DLD1 (cell line): ENCODE results near the gene NADSYN1.

ENCODE experiments used
- in situ Hi-C: cut with HindIII; loops from 2 replicates; pipeline ENCODE4 v1.10.0; 2017; ENCODE audit warnings: low sequenced_read_pairs

The NADSYN1 gene

DNA sequence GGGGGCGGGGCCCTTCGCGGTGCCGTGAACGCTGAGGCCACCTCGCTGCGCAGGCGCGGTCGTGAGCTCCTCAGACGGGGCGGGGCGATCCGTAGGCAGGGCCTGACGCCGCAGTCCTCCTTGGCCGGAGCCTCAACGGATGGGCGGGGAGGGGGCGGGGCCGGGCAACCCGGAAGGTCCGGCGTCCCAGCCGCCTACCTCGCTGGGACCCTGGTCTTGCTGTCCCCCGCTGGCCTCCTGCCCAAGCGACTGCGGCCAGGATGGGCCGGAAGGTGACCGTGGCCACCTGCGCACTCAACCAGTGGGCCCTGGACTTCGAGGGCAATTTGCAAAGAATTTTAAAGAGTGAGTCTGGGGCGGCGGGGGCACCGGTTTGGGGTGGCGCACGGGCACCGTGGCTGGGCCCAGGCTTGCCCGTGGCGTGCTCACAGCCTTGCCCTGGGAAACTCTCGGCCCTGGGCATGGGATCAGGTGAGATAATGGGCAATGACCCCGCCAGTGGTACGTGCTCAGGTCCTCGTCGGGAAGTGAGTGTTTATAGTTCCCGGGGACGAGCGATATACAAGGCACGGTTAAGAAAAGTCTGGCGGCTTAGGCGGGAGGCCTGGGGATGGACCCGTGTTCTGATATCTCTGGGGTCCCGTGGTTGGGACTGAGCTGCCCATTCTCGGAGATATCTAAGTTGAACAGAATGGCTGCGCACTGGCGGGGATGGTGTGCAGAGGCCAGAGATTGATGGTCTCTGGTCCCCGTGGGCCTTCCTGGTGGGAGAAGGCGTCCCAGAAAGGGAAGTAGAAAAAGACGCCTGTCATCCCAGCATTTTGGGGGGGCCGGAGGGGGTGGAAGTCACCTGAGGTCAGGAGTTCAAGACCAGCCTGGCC is at the start of gene NADSYN1:
Gene NADSYN1, plus strand, starts transcription at position 167 of the 881 bp plus-strand sequence. Its CDS starts 94 bp downstream, at position 261.
- in situ Hi-C loops = no loop called here

DNA sequence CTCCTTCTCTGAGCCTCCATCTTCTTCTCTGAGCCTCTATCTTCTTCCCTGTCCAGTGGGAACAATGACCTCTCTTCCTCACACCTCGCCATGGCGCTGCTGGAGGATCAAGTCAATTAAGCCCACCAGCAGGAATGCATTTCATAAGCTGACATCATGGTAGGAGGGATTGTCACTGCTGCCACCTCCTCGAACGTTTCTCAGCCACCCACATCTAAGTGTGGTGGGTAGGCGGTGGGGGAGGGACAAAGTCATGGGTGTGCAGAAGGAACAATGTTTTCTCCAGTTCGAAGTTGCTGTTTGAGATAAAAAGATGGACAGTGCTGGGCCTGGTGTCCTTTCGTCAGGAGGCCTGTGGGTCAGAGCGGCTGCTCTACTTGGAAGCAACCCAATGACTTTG is 48.8 kb upstream of the NADSYN1 start:
- in situ Hi-C loops = no loop called here

DNA sequence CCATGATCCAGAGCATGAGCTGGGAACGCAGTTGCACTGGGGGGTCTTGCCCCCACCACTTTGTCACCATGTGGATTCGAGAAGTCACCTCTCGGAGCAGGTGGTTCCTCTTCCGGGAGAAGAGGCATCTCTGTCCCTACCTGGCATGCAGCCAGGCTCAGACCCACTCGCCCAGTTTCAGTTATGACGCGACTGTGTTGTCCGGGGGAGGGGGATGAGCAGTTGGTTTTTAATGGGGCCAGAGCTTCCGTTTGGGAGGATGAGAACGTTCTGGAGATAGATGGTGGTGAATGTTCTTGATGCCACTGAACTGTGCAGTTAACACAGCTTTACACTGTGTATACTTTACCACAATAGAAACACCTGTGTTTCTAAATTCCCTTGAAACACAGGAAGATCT is 46.3 kb upstream of the NADSYN1 start:
- in situ Hi-C loops = no loop called here

DNA sequence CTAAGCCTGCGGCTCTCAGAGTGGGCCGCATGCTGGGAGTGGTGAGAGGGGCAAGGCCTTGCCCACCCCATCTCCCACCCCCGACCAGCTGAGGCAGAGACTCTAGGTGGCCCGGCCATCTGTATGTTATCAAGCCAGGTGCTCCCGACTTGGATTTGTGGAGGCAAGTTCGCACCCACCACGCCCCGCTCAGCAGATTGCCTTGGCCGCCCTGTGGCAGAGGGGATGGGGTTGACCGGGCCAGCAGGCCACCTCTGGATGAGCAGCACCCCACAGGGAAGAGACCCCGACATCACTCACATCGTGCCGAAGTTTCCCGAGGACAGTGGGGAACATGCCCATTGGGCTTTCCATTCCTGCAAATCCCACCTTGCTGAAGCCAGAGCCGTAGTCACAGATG is 45.6 kb upstream of the NADSYN1 start:
- in situ Hi-C loops = no loop called here

DNA sequence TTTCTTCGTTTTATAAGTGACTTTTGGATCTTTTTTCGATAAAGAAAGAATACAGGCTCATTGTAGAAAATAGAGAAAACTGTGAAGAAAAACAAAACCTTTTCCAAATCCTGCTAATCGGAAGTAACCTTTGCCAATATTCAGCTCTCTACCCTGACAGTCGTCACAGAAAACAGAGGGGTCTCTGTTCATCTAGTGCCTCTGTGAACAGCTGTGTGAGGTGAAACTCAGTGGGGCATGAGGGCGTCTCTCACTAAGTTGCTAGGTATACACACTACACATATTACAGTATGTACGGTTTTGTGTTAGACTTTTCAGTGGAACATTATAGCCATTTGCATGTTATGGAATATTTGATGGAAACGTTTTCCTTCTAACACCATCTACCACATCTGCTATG is 44.2 kb upstream of the NADSYN1 start:
- in situ Hi-C loops = no loop called here

DNA sequence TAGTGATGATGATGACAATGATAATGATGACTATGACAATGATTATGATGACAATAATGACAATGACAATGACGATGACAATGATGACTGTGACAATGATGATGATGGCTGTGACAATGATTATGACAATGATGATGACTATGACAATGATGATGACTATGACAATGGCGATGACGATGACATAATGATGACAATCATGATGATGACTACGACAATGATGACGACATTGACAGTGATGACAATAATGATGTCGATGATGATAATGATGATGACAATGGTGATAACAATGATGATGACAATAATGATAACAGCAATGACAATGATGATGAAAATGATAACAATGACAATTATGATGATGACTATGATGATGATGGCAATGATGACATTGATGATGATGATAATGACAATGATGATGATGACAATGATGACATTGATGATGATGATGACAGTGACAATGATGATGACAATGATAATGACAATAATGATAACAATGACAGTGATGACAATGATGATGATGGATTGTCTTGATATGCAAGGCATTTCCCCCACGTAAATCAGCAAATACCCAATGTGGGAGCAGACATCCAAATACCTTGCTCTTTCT is 42.5 kb upstream of the NADSYN1 start:
- in situ Hi-C loops = no loop called here

DNA sequence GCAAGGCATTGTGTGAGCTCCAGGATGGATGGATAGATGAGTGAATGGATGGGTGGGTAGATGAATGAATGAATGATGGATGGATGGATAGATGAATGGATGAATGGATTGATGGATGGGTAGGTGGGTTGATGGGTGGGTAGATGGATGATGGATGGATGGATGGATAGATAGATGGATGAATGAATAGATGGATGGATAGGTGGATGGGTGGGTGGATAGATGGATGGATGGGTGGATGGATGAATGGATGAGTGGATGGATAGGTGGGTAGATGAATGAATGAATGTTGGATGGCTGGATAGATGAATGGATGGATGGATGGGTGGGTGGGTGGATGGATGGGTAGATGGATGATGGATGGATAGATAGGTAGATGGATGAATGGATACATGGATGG is 38.4 kb upstream of the NADSYN1 start:
- in situ Hi-C loops = no loop called here

DNA sequence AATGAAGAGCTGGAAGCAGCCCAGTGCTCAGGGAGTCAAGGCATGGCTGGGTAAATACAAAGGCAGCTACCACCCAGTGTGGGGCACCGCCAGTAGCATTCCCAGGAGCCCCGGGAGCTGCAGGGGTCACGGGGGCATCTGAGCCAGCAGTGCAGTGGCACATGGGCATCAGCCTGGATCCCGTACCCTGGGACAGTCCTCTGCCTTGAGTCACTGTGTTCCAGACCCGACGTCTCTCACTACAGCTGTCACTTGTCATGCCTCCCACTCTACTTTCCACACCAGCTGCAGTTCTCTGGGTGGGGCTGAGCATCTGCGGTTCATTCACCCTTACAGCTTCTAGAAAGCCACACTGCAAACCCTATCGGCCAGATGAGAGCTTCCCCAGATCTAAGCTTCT is 34.4 kb upstream of the NADSYN1 start:
- in situ Hi-C loops = no loop called here

DNA sequence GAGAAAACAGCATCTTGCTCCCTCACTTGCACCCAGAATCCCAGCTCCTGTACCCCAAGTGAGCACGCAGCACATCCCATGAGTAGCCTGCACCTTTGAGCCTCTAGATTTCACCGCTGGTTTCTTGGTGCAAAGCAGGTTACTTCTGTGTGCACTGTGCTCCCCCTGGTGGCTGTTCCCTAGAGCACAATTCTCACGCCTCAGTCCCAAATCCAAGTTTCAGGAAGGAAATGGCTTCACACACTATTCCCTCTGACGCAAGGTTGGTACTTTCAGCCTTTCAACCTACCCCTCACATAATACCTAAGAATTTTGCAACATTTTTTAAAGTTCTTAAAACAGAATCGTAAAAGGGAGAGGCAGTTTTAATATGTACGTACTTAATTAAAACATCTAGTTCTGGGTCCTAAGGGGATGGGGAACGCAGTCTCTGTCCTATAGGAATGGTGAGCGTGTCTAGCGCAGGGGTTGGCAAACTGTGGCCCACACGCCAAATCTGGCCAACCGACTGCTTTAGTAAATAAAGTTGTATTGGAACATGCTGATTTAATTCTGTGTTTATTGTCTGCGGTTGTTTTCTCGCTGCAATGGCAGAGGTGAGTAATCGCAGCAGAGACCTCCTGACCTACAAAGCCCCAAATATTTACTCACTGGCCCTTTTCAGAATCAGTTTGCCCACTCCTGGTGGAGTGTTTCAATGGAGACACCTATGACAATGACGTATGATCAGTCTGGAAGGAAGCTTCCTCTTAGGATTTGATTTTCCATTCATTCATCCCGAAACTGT is 32.4 kb upstream of the NADSYN1 start:
- in situ Hi-C loops = loop anchor here (10.0 kb wide), 1 partner anchor 166 kb away; the partner anchor contains the start of gene SHANK2

DNA sequence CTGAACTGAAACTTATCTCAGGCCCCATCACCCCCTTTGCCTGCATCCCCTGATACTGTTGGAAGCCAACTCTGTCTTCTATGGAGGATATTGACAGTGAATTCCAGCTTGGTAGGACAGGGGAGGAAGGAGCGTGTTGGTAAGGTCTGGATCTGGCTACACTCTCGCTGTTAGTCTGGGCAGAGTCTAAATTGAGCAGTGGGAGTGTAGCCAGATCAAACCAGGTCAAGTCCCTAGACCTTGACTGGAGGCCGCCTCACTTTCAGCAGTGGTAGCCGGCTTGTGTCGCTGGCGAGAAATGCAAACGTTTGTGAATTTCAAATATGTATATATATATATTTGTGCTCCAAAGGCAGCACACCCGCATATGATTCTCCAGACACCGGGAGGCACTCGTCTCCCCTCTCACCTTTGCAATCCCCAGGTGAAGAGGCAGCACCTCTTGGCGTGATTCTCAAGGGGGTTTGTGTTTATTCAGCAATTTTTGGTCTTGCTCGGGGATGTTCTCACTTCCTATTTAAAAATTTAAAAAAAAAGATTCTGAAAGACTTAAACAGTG is 31.5 kb upstream of the NADSYN1 start:
- in situ Hi-C loops = loop anchor here (10.0 kb wide), 1 partner anchor 167 kb away; the partner anchor contains the start of gene SHANK2

DNA sequence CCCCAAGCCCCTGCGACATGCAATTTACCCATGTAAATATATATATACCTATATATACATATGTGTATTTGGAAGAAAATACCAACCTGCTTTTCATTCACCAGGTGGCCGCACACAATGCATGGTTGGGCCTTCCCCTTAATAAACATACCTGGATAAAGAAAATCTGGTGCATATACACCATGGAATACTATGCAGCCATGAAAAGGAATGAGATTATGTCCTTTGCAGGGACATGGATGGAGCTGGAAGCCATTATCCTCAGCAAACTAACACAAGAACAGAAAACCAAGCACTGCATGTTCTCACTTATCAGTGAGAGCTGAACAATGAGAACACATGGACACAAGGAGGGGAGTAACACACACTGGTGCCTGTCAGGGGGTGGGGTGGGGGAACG is 30.7 kb upstream of the NADSYN1 start:
- in situ Hi-C loops = loop anchor here (10.0 kb wide), 1 partner anchor 168 kb away; the partner anchor contains the start of gene SHANK2

DNA sequence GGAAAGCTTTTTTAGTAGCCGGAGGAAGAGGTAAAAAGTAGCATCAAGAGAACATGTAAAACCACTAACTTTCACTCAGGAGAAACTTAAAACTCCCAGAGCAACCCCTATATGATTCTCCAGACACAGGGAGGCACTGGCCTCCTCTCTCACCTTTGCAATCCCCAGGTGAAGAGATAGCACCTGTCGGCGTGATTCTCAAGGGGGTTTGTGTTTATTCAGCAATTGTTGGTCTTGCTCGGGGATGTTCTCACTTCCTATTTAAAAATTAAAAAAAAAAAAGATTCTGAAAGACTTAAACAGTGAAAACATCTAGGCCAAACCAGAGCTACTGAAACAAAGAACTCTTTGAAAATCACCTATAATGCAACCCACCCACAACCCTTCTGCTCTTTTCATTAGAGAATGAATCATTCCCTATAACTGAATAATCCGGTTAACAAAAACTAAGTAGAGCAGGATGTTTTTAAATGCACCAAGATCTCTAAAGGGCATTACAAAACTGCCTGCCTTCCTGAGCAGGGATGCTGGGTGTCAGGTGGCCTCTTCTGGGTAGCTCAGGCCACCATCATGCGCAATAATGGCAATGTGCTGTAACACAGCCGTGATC is 29.7 kb upstream of the NADSYN1 start:
- in situ Hi-C loops = loop anchor here (10.0 kb wide), 1 partner anchor 168 kb away; the partner anchor contains the start of gene SHANK2

DNA sequence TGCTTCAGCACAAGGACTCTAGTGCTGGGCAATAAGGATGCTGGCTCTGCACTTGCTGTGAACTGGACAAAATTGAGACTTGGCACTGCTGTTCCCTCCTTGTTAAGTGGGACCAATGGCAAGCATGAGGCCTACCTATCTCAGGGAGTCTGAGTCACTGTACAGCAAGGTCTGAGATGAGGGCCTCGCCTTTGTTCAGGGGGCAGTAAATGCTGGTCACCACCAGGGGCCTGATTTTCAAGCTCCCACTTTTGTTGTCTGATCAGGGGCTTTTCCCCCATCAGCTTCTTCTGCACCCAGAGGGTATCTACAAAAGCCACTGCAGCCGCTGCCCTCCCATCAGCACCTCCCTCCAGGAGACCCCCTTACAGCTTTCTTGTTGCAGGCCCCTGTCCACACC is 27.6 kb upstream of the NADSYN1 start:
- in situ Hi-C loops = loop anchor here (10.0 kb wide), 1 partner anchor 171 kb away; the partner anchor contains the start of gene SHANK2

DNA sequence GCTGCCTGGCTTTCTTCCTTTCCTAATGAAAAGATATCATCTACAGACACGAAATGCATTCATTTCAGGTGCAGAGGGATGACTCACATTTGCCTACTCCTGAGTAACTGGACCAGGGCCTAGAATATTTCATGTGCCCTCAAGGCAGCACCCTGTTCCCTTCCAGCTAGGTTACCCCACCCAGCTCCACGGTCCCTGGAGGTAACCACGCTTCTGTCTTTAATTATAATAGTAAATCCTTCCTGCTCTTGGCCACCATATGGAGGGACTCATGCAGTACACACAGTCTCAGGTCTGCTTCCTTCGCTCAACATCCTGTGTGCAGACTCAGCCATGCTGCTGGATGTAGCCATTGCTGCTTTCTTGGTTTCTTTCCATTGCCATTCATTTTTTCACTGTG is 27.1 kb upstream of the NADSYN1 start:
- in situ Hi-C loops = loop anchor here (10.0 kb wide), 1 partner anchor 171 kb away; the partner anchor contains the start of gene SHANK2

DNA sequence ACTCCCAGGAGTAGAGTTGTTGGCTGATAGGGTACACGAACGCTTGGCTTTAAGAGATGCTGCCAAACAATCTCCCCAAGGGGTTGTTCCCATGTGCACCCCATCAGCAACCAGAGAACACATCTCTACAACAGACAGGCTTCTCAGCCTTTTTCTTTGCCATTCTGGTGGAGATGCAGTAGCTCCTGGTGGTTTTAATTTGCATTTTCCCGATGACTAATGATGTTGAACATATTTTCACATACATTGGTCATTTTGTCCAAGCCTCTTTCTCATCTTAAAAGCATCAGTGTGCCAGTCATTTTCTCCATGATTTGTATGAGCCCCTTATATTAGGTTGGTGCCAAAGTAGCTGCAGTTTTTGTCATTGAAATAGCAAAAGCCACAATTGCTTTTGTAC is 26.6 kb upstream of the NADSYN1 start:
- in situ Hi-C loops = loop anchor here (10.0 kb wide), 1 partner anchor 172 kb away; the partner anchor contains the start of gene SHANK2

DNA sequence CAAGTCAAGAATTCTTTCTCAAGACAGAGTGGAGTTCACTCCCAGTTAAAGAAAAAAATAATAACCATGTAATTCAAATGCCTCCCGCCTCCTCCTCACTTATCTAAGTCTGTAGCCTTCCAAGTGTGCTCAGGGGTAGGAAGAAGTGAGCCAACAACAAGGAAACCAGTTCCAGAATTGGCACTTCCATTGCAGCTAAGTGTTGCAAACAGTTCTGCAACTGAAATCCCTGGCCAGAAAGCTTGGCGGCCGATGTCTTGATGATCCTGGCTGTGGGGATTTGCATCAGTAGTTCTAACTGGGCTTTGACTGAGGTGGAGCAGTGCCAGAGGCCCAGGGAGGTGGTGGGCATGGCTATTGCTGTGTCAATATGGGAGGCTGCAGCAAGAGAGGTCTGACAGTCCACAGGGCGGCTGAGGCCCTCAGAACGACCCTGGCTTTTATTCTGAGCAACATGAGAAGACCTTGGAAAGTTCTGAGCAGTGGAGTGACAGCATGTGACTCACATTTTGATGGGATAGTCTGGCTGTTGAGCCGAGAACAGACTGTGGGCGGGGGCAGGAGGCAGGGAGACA is 24.1 kb upstream of the NADSYN1 start:
- in situ Hi-C loops = loop anchor here (10.0 kb wide), 1 partner anchor 174 kb away; the partner anchor contains the start of gene SHANK2

DNA sequence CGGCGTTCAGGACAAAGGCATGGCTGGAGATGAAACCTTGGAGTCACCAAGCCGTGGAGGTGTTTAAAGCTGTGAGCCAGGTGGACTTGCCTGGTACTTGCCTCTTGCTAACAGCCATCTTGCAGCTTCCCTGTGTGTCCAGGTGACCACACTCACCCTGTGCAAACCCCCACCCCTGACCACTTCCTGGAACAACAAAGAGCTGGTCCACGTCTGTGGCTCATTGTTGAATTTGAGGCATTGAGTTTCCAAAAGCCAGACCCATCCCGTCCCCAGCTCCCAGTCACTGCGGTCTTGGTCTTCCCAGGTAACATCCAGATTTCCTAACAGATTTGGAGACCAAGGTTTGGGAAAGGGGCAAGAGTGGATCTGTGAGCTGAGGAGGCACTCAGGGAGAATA is 23.3 kb upstream of the NADSYN1 start:
- in situ Hi-C loops = loop anchor here (10.0 kb wide), 1 partner anchor 175 kb away; the partner anchor contains the start of gene SHANK2

DNA sequence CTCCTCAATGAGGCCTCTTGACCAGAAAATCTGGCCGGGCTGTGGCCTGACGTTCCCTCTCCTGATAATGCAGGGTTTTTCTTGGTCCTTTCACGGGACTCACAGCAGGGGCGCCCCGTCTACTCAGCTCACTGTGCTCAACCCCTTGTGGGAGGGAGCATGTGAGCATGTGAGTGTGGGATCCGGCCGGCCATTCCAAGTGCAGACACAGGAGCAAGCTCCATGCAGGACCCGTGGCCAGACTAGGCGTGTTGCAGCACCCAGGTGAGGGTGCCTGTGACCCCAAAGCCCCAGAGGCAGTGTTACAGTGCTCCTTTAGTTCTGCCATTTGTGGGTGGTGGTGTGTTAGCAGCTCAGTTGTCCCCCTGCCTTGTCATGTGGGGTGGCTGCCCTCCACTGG is 22.8 kb upstream of the NADSYN1 start:
- in situ Hi-C loops = no loop called here

DNA sequence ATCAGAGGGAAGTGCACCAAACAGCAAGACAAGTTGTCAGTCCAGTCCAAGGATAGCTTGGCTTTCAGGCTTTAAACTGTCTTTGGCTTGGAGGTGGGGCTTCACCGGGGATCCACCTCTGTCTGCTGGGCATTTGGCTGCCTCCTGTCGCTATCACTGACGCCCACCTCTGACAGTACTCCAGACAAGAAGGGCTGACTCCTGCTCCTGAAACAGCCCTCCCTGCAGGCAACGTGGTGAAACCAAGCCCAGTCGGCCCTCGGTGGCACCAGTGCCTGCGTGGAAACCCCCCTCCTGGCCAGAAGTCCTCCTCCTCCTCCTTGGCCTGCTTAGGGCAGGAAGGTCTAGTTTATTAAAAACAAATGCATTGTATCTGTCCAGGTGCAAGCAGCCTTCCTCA is 21.7 kb upstream of the NADSYN1 start:
- in situ Hi-C loops = no loop called here
